K562 (cell line): ENCODE results near the gene METTL2A.
"Not testable (repeated sequence)": the region's sequence is repeated elsewhere in the genome, so short reads cannot be mapped to it uniquely, and the experiment has no call there.

Experiments used
- FOXK2 ChIP-seq, 2 experiments: fragments of 450-650 bp; IDR thresholded peaks in 1 of 2; conservative IDR thresholded peaks in 1 of 2; 2 replicates each; pipeline ENCODE4 v1.6.1; 2016; ENCODE audit warnings: low read depth in 2 of 2, mild to moderate bottlenecking in 1 of 2
- GABPB2 ChIP-seq: fragments of 250-450 bp; sonication (Bioruptor Pico); conservative IDR thresholded peaks from 2 replicates; pipeline ENCODE4 v1.5.1; 2021; ENCODE audit warnings: mild to moderate bottlenecking
- GATA2 ChIP-seq: sonication (generic); formaldehyde crosslinking; IDR thresholded peaks from 2 replicates; pipeline ENCODE4 v1.4.0; 2020; ENCODE audit warnings: mild to moderate bottlenecking, missing genetic modification reagents
- POLR2AphosphoS5 ChIP-seq: IDR thresholded peaks from 2 replicates; pipeline ENCODE4 v1.6.1; 2011; ENCODE audit warnings: mild to moderate bottlenecking, low read depth, low read length, moderate library complexity; ENCODE audit not compliant: control insufficient read depth, insufficient read depth
- SNRNP70 ChIP-seq: fragments of 200-400 bp; formaldehyde crosslinking; optimal IDR thresholded peaks from 2 replicates; pipeline ENCODE3; 2017; ENCODE audit warnings: low read depth, low read length
- ZNF24 ChIP-seq: fragments of 450-650 bp; IDR thresholded peaks from 2 replicates; pipeline ENCODE4 v1.6.1; 2016
- TF ChIP-seq, protein P1 (sequence below), 2 experiments: fragments of 200-800 bp in 1 of 2; sonication (Bioruptor generic) in 1 of 2; sonication (generic) in 1 of 2; formaldehyde crosslinking in 1 of 2; IDR thresholded peaks in 1 of 2; conservative IDR thresholded peaks in 1 of 2; 2 replicates each; pipeline versions ENCODE4 v1.5.0 to v1.6.1; 2016 to 2020; ENCODE audit warnings: missing compliant biosample characterization in 1 of 2, missing genetic modification characterization in 1 of 2, missing genetic modification reagents in 1 of 2

DNA sequence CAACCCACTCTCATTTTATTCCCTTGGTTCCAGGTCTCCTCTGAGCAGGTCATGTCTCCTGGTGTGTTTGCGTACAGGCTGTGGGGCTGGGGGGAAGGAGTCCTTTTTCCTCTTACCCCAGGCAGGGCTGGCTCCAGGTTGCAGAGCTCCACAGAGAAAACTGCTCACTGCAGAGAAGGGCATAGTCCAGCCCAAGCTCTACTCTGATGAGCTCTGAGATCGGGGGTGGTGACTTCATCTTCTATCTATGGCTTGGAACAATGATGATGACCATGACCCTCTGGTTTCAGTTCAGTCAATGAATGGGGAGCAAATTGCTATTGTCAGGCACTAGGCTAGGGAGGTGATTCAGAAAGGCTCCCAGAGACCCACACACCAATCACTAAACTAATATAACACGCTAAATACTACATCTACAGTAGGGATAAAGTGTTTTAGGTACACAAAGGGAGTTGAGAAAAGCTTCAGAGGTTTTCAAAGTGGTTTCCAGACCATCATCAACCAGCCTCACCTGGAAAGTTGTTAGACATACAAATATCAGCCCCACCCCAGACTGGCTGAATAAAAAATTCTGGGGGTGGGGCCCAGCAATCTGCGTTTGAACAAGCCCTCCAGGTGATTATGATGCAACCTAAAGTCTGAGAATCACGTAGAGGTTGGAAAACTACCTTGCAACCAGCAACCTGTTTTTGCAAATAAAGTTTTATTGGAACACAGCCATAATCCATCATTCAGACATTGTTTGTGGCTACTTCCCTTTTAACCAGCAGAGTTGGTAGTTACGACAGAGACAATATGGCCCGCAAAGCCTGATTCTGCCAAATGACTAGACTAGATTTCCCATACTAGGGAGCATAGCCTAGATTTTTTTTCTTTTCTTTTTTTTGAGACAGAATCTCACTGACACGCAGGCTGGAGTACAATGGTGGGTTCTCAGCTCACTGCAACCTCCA is 49.6 kb downstream of the METTL2A start:
- TF ChIP-seq, protein P1, sequence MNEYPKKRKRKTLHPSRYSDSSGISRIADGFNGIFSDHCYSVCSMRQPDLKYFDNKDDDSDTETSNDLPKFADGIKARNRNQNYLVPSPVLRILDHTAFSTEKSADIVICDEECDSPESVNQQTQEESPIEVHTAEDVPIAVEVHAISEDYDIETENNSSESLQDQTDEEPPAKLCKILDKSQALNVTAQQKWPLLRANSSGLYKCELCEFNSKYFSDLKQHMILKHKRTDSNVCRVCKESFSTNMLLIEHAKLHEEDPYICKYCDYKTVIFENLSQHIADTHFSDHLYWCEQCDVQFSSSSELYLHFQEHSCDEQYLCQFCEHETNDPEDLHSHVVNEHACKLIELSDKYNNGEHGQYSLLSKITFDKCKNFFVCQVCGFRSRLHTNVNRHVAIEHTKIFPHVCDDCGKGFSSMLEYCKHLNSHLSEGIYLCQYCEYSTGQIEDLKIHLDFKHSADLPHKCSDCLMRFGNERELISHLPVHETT (CRISPR knock-in tag; conservative IDR thresholded peaks at IDR 0.05 in 1 of 2, IDR thresholded peaks at IDR 0.05 in 1 of 2), result not testable (repeated sequence)
- not testable (repeated sequence) for TF ChIP-seq FOXK2 (conservative IDR thresholded peaks at IDR 0.05 in 1 of 2, IDR thresholded peaks at IDR 0.05 in 1 of 2; ENCODE audit: low read depth in 2 of 2); ZNF24; POLR2AphosphoS5; SNRNP70; GABPB2 (CRISPR knock-in tag); GATA2 (CRISPR knock-in tag)
